HG02588 (cell line): ENCODE data around the gene ACTRT3.
"Not testable (repeated sequence)": the region's sequence is repeated elsewhere in the genome, so short reads cannot be mapped to it uniquely, and the experiment has no call there.

Experiments used
- ATAC-seq: cut with Tn5 transposase; IDR thresholded peaks from one replicate; pipeline ENCODE4 v1.9.1; 2021; ENCODE audit warnings: mild to moderate bottlenecking, moderate library complexity; ENCODE audit not compliant: unreplicated experiment

Gene ACTRT3

GRCh38 chr3:169772897-169773816 lies 3.8 kb upstream of the ACTRT3 start, which contains the start of gene MYNN:
Gene MYNN, plus strand, starts transcription at chr3:169773396. Its CDS starts 900 bp downstream, at chr3:169774296.
- ATAC-seq: peak; percentile 84

- peak; percentile 15 for ATAC-seq
Measured at GRCh38 chr3:169772305-169772896, 3.0 kb upstream of the ACTRT3 start.

GRCh38 chr3:169771497-169772304 lies 2.3 kb upstream of the ACTRT3 start:
- no peak for ATAC-seq

- ATAC-seq: peak; percentile 74
Measured at GRCh38 chr3:169764882-169765612, 4.3 kb downstream of the ACTRT3 start, which contains the start of gene TERC. Gene TERC, minus strand, starts transcription at chr3:169765060.

GRCh38 chr3:169764312-169764881 lies 5.0 kb downstream of the ACTRT3 start:
- peak; percentile 38 for ATAC-seq

GRCh38 chr3:169760479-169760878 lies 8.9 kb downstream of the ACTRT3 start:
- ATAC-seq: no peak

- no peak for ATAC-seq
Measured at GRCh38 chr3:169759256-169759655, 10.1 kb downstream of the ACTRT3 start.

- no peak for ATAC-seq
Measured at GRCh38 chr3:169758359-169758994, 10.9 kb downstream of the ACTRT3 start.

- no peak for ATAC-seq
Measured at GRCh38 chr3:169755488-169755887, 13.9 kb downstream of the ACTRT3 start.

GRCh38 chr3:169754711-169755110 lies 14.7 kb downstream of the ACTRT3 start:
- no peak for ATAC-seq

- ATAC-seq: no peak
Measured at GRCh38 chr3:169751875-169752274, 17.5 kb downstream of the ACTRT3 start.

GRCh38 chr3:169750665-169751064 lies 18.7 kb downstream of the ACTRT3 start:
- ATAC-seq: no peak

GRCh38 chr3:169748670-169749069 lies 20.7 kb downstream of the ACTRT3 start:
- no peak for ATAC-seq

- no peak for ATAC-seq
Measured at GRCh38 chr3:169746924-169747323, 22.4 kb downstream of the ACTRT3 start.

- no peak for ATAC-seq
Measured at GRCh38 chr3:169744366-169745054, 24.9 kb downstream of the ACTRT3 start.

- no peak for ATAC-seq
Measured at GRCh38 chr3:169739067-169739466, 30.3 kb downstream of the ACTRT3 start.

GRCh38 chr3:169731857-169732256 lies 37.5 kb downstream of the ACTRT3 start:
- ATAC-seq: not testable (repeated sequence)

GRCh38 chr3:169722724-169723123 lies 46.6 kb downstream of the ACTRT3 start:
- no peak for ATAC-seq

GRCh38 chr3:169718415-169718814 lies 50.9 kb downstream of the ACTRT3 start:
- not testable (repeated sequence) for ATAC-seq
